ENCODE results near the gene TGFBR1.

The TGFBR1 gene

DNA sequence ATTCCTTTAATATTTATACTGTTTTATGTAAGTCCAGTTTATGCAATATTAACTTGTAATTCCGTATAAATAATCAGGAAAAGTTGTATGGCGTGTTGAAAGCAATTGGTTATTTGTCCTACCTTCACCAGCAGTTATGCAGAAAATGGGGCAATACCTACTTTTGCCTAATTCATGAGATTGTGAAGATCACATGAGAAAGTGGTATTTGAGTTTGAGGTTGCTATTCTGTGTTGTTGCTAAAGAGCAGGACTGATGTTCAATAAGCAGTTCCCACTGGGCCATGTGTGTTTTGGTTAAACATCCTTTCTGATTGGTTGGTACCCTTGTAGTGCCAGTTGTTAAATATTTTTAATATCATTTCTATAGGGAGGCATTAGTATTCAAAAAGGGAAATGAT is 3.2 kb downstream of the TGFBR1 start:
- H3K36me3 Mint-ChIP-seq (ENCODE audit: low read depth), result peaks cover 47% of the 10 kb centered on the region
- H3K9me3 Mint-ChIP-seq, result no peaks in the 10 kb centered on the region
- no peak overlapping the region for H3K27ac Mint-ChIP-seq
- H3K27me3 Mint-ChIP-seq (ENCODE audit: low read depth), result no peaks in the 10 kb centered on the region
- H3K4me3 Mint-ChIP-seq, result peak overlapping the region; percentile 78
- peaks cover 75% of the 10 kb centered on the region for H3K4me1 Mint-ChIP-seq (ENCODE audit: low read depth)

DNA sequence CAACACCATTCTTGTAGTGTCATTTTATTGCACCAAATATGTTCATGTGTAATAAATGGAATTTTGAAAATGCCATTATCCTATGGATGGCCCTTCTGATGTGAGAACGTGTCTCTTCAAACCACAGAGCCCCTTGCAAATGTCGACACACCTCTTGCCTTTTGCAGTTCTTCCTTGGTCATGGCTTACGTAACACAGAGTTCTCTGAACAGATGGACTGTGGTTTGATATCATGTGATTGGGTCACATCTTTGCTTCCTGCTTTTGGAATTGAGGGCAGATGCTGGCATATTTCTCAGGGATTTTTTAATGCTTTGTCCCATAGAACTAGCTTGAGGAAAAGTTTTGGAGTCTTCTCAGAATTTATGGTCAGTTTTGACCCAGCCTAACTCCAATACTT is 4.6 kb downstream of the TGFBR1 start:
- H3K27ac Mint-ChIP-seq, result no peak overlapping the region

DNA sequence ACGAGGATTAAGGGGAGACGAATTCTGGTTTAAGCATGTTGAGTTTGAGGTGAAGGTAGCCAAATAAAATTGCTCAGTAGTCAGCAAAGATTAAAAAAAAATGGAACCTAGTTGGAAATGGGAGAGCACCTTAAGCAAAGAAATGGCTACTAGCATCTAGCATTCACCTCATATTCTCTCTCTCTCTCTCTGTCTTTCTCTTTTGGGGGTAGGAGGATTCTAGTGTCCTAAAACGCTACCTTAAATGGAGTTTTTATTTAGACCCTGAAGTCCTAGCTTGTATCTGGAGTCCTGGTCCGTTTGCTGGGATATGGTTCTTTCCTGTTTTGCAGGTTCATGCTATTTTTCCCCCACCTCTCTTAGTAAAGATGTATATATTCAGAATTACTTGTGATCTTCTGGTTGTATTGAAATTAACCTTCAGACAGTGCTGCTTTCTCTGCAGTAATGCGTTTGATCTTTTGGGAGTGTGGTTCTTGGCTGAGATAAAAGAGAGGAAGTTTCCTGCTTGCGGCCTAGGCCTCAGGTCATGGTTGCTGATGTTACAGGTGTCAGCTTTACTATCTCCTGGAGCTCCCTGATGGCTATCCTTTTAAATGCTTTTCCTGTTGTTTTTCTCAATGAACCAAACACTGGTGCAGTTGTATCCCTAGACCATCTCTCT is 8.0 kb downstream of the TGFBR1 start:
- H3K4me3 Mint-ChIP-seq, result peak overlapping the region; percentile 57

More for the DNA sequence above, 4.6 kb downstream of the TGFBR1 start:
- Mint-ChIP-seq H3K4me3 (no peak overlapping the region), H3K9me3 (no peaks in the 10 kb centered on the region), H3K27me3 (ENCODE audit: low read depth) (no peaks in the 10 kb centered on the region), H3K4me1 (ENCODE audit: low read depth) (peaks cover 72% of the 10 kb centered on the region), H3K36me3 (ENCODE audit: low read depth) (peaks cover 50% of the 10 kb centered on the region)

DNA sequence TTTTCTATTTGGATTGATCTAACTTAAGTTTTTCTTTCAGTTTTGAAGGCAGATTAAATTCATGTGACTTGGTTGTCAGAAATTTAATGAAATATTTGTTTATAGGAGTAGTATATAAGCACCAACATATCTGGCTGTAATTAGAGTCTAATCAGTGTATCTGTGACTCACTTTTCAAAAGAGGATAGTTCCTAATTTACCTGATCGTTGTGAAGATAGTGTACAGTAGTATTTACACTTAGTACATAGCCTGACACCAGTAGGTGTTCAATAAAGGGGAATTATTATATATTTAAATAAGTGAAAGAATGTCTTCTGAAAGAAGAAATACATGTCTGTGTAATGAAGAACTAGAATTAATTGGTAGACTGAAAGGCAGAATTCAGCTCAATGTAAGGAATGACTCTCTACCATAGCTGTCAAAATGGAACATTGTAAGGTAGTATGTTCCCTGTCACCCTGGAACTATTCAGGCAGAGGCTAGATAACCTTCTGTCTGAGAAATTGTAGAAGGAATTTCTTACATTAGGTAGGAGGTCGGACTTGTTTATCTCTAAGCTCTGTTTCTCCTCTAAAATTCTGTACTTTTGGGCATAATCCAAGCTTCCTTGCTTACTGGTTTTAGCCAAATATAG is 8.6 kb downstream of the TGFBR1 start:
- Mint-ChIP-seq H3K9me3 (no peaks in the 10 kb centered on the region), H3K36me3 (ENCODE audit: low read depth) (peaks cover 34% of the 10 kb centered on the region), H3K27ac (peak overlapping the region; percentile 60), H3K27me3 (ENCODE audit: low read depth) (no peaks in the 10 kb centered on the region), H3K4me1 (ENCODE audit: low read depth) (peaks cover 58% of the 10 kb centered on the region), H3K4me3 (peak overlapping the region; percentile 57)

More for the DNA sequence above, 8.0 kb downstream of the TGFBR1 start:
- peaks cover 38% of the 10 kb centered on the region for H3K36me3 Mint-ChIP-seq (ENCODE audit: low read depth)
- H3K27ac Mint-ChIP-seq, result peak overlapping the region; percentile 60
- H3K9me3 Mint-ChIP-seq, result no peaks in the 10 kb centered on the region
- H3K4me1 Mint-ChIP-seq (ENCODE audit: low read depth), result peaks cover 64% of the 10 kb centered on the region
- H3K27me3 Mint-ChIP-seq (ENCODE audit: low read depth), result no peaks in the 10 kb centered on the region

DNA sequence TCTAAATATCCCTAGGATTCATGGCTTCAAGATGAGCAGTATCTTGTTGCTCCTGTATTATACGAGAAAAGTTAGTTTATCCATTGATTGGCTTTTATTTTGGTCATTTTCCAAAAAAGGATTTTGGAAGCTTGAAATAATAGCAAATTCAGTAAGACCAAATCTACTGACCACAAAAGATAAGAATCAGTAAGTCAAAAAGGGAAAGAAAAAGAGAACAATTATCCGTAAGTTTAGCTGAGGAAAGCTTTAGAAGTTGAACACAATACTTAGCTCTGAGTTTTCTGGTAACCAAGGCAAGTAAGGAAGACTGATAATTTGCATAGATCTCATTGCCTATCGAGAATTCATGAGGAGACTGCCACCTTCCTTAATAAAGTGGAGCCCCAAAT is 9.1 kb downstream of the TGFBR1 start:
- no peaks in the 10 kb centered on the region for H3K9me3 Mint-ChIP-seq
- H3K27me3 Mint-ChIP-seq (ENCODE audit: low read depth), result no peaks in the 10 kb centered on the region
- H3K4me1 Mint-ChIP-seq (ENCODE audit: low read depth), result peaks cover 57% of the 10 kb centered on the region
- H3K27ac Mint-ChIP-seq, result no peak overlapping the region
- no peak overlapping the region for H3K4me3 Mint-ChIP-seq
- peaks cover 33% of the 10 kb centered on the region for H3K36me3 Mint-ChIP-seq (ENCODE audit: low read depth)

DNA sequence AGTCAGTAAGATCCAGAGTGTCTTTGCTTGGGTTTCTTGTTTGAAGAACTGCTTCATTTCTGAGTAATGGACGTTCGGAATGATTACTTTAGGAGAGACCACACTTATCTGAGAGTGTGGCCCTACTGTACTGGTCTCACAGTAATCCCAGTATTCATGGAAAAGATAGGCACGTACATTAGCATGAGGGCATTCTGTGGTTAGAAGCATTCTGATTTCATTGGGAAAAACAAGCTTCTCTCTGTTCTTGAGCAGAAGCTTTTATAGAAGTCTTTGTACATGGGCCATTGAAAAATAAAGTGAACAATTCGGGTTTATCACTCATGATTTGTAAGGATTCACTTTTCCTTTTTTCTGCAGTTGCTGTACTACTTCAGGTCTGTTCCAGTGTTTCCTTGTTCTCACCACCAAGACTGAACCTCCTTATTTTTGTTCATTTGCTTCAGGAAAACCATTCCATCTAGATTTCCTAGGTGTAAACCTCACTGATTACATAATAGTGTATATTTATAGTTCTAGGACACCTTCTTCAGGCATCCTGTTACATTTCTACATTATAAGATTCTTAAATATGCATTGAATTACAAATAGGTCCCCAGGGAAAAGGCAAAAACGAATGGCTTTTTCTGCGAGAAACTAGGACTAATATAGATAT is 10.1 kb downstream of the TGFBR1 start:
- no peak overlapping the region for H3K27ac Mint-ChIP-seq
- H3K4me1 Mint-ChIP-seq (ENCODE audit: low read depth), result peaks cover 57% of the 10 kb centered on the region
- H3K4me3 Mint-ChIP-seq, result no peak overlapping the region
- no peaks in the 10 kb centered on the region for H3K9me3 Mint-ChIP-seq
- H3K36me3 Mint-ChIP-seq (ENCODE audit: low read depth), result peaks cover 26% of the 10 kb centered on the region
- no peaks in the 10 kb centered on the region for H3K27me3 Mint-ChIP-seq (ENCODE audit: low read depth)

DNA sequence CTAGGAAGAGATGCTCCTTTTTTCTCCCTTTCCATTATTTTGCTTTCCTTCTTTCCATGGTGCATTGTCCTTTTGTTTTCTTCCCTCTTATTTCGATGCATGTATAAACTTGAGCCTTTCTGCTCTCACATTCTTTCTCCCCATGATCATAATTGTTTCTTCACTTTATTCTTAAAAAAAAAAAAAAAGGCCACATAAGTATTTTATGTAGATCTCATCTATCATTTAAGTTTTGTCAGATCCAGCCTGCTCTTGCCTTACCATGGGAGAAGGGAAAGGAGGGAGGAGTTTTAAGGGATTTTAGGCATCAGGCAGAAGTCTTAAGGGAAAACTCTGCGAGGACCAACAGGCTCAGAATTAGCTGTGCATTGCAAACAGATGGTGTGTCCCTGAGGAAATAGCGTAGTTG is 11.1 kb downstream of the TGFBR1 start:
- no peak overlapping the region for H3K4me3 Mint-ChIP-seq
- H3K36me3 Mint-ChIP-seq (ENCODE audit: low read depth), result peaks cover 21% of the 10 kb centered on the region
- H3K27ac Mint-ChIP-seq, result no peak overlapping the region
- H3K9me3 Mint-ChIP-seq, result no peaks in the 10 kb centered on the region
- H3K27me3 Mint-ChIP-seq (ENCODE audit: low read depth), result no peaks in the 10 kb centered on the region
- peaks cover 61% of the 10 kb centered on the region for H3K4me1 Mint-ChIP-seq (ENCODE audit: low read depth)

DNA sequence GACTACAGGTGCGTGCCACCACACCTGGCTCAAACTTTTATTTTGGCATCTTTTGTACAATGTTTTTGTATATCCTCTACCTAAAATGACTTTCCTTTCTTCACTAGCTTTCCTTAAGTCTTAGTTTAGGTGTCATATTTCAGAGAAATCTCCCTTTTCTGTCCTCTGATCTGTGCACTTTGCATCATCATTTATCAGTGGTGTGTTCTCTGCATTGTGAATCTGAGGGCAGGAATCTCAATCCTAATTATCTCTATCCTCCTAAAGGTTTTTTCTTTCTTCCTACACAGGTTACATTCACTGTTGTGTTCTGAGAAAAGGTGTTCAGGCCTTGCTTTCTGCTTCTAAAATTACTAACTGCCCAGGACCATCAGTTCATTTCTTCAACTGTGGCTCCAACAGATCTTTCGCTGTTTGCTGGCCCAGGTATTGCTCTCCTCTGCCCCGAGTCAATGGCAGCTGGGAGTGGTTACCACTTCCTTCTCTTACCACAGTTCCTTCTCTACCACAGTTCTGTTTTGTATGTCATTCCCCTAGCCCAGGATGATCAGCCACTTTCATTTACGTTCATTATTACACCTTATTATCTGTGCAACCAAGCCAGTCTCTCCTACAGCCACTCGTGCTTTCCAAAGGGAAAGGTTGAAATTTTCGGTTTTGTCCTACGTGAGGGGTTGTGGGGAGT is 14.0 kb downstream of the TGFBR1 start:
- no peaks in the 10 kb centered on the region for H3K9me3 Mint-ChIP-seq
- H3K27me3 Mint-ChIP-seq (ENCODE audit: low read depth), result no peaks in the 10 kb centered on the region
- H3K4me1 Mint-ChIP-seq (ENCODE audit: low read depth), result peaks cover 57% of the 10 kb centered on the region
- H3K4me3 Mint-ChIP-seq, result peak overlapping the region; percentile 82
- H3K36me3 Mint-ChIP-seq (ENCODE audit: low read depth), result peaks cover 32% of the 10 kb centered on the region
- H3K27ac Mint-ChIP-seq, result peak overlapping the region; percentile 93

DNA sequence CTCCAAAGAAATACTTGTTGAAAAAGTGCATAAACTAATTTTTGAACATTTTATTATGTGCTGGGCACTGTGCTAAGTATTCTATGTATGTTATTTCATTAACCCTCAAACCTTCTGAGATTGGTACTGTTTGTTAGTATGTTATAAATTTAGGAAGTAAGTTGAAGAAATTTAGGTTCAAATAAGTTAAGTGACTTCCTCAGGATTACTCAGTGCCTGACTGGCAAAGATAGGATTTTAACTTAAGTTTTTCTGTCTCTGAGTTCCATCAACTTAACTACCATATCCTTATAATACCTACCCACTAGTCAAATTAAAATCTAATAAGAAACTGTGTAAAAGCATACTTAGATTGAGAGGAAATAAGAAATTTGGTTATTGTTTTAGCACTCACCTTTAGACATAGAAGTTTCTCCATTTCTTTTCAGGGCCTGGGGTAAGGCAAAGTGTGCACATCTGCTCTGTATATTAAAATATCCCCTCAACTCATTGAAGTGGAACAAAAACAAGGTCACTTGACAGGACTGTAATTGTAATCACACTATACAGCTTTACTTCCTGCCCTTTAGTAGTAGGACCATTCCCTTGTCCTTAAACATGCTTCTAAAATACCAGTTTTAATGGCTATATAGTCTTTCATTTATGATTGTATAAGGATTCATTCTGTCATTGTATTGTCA is 15.2 kb downstream of the TGFBR1 start:
- Mint-ChIP-seq H3K4me1 (ENCODE audit: low read depth) (peaks cover 57% of the 10 kb centered on the region), H3K36me3 (ENCODE audit: low read depth) (peaks cover 38% of the 10 kb centered on the region), H3K4me3 (peak overlapping the region; percentile 33), H3K27ac (peak overlapping the region; percentile 11), H3K27me3 (ENCODE audit: low read depth) (no peaks in the 10 kb centered on the region), H3K9me3 (no peaks in the 10 kb centered on the region)

DNA sequence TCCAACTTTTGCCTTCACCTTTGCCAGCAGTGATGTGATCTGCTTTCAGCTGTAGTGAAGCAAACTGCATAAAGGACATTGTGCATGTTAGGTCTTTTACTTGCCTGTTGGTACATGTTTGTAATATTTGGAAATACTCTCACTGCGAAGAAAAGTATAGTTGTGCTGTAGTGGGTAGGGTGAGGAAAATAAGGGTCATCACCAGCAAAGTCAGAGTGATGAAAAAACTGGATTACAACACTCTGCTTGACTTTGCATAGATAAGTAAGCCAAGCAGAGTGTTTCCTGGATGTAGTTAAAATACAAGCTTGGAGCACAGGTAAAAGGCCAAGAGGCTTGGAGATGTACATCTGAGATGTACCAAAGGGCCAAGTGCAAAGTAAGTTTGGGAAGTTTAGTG is 16.7 kb downstream of the TGFBR1 start:
- no peaks in the 10 kb centered on the region for H3K27me3 Mint-ChIP-seq (ENCODE audit: low read depth)
- H3K27ac Mint-ChIP-seq, result no peak overlapping the region
- H3K36me3 Mint-ChIP-seq (ENCODE audit: low read depth), result peaks cover 45% of the 10 kb centered on the region
- H3K9me3 Mint-ChIP-seq, result no peaks in the 10 kb centered on the region
- peaks cover 62% of the 10 kb centered on the region for H3K4me1 Mint-ChIP-seq (ENCODE audit: low read depth)
- no peak overlapping the region for H3K4me3 Mint-ChIP-seq

DNA sequence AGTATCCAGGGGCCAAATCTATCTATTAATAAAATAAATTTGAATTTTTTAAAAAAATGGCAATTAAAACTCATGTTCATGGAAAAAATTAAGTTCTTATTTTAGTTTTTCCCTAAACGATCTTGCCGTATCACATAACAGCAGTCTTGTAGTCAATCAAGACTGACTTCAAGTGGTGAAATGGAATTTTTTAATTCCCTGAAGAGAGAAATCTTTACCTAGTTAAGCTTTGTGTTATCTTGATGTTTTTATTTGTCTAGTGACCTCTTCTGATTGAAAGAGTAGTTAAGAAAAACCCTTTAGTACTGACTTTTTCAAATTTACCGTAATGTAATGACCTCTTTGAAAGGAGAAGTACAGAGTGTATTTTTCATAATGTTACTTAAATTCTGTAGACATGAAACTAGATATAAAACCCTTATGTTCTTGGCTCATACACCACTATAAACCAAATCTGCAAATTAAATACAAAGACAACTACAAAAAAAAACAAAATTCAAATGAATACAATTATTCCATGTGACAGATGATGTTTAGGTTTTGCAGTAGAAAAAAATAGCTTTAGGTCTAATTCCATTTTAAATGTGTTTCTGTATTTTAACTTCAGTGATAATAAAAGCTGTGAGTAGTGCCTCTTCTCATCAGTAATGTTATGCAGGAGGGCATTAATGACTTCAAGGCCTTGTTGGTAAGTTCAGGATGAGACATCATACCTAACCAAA is 19.8 kb downstream of the TGFBR1 start:
- Mint-ChIP-seq H3K9me3 (no peaks in the 10 kb centered on the region), H3K4me1 (ENCODE audit: low read depth) (peaks cover 73% of the 10 kb centered on the region), H3K4me3 (no peak overlapping the region), H3K27ac (no peak overlapping the region), H3K27me3 (ENCODE audit: low read depth) (no peaks in the 10 kb centered on the region), H3K36me3 (ENCODE audit: low read depth) (peaks cover 53% of the 10 kb centered on the region)

DNA sequence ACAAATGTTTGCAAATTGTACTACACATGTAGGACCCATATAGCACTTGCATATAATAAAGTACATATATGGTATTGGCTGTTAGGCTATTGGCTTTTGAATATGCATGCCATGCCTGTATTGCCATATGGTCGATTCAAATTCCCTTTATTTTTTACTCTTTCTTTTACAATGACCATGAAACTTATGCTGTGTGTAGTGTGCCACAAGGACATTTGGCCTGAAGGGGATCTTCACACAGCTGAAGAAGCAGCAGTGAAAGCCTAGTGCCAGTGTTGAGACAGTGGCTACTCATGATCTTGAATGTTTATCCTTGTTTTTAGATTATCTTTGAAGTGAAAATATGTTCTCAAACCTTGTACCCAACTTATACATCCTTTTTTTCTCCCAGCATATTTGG is 20.5 kb downstream of the TGFBR1 start:
- Mint-ChIP-seq H3K27ac (no peak overlapping the region), H3K36me3 (ENCODE audit: low read depth) (peaks cover 58% of the 10 kb centered on the region), H3K27me3 (ENCODE audit: low read depth) (no peaks in the 10 kb centered on the region), H3K4me1 (ENCODE audit: low read depth) (peaks cover 72% of the 10 kb centered on the region), H3K4me3 (no peak overlapping the region), H3K9me3 (no peaks in the 10 kb centered on the region)

DNA sequence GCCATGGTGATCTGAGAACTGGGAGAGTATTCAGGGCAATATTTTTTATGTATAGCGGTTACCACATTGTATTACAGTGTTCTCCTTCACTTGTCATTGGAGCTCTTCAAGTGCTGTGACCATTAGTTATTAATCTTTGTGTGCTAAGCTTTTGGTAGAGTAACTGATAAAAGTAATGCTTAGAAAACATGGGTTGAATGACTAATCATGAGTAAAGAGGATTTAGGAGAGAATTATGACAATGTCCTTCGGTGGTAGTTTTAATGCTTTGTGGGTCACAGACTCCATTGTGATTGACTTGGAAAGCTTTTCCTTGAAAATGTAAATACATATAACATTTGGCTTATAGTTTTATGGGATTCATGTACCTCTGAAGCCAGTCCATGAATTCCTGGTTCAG is 21.4 kb downstream of the TGFBR1 start:
- Mint-ChIP-seq H3K4me1 (ENCODE audit: low read depth) (peaks cover 68% of the 10 kb centered on the region), H3K9me3 (no peaks in the 10 kb centered on the region), H3K27ac (no peak overlapping the region), H3K4me3 (no peak overlapping the region), H3K27me3 (ENCODE audit: low read depth) (no peaks in the 10 kb centered on the region), H3K36me3 (ENCODE audit: low read depth) (peaks cover 60% of the 10 kb centered on the region)
